GM13976 (cell line): ENCODE results near the gene ZNF768.
A peak's percentile ranks its signal among the peaks of the same experiment; 100 is the strongest.

Experiments used
- DNase-seq: peaks from one replicate; pipeline ENCODE4 v3.0.0; 2012; ENCODE audit warnings: low spot score
- in situ Hi-C: fragments of 300-500 bp; cut with MboI; formaldehyde crosslinking; loops from one replicate; pipeline ENCODE4 v1.12.0; 2022; ENCODE audit warnings: low sequenced_read_pairs, mixed read lengths, inconsistent platforms; ENCODE audit not compliant: unreplicated experiment
- TF ChIP-seq, protein P1 (sequence below): IDR thresholded peaks from 2 replicates; pipeline ENCODE4 v1.5.1; 2012; ENCODE audit warnings: borderline replicate concordance, mild to moderate bottlenecking; ENCODE audit not compliant: insufficient read depth; ENCODE audit errors: extremely low read depth, missing control alignments, control extremely low read depth

ZNF768 gene

DNA sequence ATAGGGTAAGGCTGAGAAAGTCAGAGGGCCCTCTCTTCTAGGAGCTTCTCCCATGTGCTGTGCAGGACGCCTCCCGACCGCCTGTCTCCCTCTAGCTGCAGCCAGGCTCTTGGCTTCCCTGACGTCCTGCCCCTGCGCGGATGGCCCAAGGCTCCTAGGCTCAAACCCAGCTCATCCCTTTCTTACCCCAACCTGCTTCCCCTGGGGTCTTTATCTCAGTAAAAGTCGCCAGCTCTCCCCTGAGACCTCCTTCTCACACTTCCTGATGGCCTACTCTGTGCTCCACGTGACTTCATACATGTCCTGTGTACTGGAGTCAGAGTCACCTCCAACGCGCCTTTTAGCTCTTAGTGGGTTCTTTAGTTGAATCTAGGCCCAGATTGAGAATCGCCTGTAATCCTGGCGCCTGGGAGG is 9.4 kb upstream of the ZNF768 start:
- in situ Hi-C loops, result no loop called here
- TF ChIP-seq, protein P1, sequence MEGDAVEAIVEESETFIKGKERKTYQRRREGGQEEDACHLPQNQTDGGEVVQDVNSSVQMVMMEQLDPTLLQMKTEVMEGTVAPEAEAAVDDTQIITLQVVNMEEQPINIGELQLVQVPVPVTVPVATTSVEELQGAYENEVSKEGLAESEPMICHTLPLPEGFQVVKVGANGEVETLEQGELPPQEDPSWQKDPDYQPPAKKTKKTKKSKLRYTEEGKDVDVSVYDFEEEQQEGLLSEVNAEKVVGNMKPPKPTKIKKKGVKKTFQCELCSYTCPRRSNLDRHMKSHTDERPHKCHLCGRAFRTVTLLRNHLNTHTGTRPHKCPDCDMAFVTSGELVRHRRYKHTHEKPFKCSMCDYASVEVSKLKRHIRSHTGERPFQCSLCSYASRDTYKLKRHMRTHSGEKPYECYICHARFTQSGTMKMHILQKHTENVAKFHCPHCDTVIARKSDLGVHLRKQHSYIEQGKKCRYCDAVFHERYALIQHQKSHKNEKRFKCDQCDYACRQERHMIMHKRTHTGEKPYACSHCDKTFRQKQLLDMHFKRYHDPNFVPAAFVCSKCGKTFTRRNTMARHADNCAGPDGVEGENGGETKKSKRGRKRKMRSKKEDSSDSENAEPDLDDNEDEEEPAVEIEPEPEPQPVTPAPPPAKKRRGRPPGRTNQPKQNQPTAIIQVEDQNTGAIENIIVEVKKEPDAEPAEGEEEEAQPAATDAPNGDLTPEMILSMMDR, result peak; percentile 69
- peak; percentile 86 for DNase-seq

DNA sequence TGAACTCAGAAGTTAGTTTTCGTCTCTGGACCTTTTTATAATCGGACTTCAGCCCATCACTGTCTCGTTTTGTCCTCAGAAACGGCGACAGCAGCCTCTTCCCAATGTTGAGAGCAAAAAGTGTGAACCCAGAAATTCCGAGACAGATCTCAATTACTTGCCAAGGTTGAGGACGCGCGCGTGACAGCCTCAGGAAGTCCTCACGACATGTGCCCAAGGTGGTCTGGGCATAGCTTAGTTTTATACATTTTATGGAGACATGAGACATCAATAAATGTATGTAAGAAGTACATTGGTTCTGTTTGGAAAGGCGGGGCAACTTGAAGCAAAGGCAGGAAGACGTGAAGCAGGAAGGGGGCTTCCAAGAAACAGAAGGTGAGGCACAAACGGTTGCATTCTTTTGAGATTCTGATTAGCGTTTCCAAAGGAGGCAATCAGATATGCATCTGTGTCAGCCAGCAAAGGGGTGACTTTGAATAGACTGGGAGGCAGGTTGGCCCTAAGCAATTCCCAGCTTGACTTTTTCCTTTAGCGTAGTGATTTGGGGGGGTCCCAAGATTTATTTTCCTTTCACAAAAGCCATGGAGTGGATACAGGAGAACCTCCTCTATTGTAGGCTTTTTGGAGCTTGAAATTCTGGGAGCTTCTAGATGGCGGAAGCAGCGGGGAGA is 8.9 kb upstream of the ZNF768 start:
- DNase-seq, result no peak
- TF ChIP-seq, protein P1, result no peak
- in situ Hi-C loops, result no loop called here

DNA sequence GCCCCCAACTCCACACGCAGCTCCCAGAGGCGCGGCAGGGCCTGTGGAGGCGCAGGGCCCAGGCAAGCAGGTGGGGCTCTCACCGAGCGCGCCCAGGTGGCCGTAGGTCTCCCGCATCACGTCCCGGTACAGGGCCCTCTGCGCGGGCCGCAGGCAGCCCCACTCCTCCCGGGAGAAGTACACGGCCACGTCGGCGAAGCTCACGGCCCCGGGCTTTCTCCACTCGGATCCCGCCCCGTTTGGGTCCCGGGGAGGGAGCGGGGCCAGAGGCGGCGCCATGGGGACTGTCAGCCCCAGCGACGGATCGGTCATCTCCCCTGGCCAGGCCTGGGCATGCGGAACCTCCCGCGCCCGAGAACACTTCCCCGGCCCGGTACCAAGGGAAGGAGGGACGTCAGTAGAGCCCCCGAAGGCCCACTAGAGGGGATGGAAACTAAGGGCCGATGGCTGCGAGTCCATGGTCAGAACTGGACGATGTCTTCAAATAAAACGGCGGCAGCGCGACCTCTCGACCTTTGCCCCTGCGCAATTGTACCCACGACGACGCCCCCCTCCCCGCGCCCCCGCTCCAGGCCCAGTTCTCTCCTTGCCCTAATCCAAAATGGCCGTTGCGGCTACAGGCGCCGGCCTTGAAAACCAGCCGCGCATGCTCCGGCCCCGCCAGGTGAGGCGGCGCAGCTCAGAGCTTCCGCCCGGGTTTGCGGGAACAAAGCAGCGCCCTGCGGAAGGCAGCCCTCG is 8.2 kb upstream of the ZNF768 start, which contains the start of gene ZNF747:
Gene ZNF747 (minus strand): TSS at position 491 of the 738 bp plus-strand sequence. CDS start 179 bp downstream, at position 312.
- peak; percentile 93 for DNase-seq
- TF ChIP-seq, protein P1, result no peak
- in situ Hi-C loops, result no loop called here

DNA sequence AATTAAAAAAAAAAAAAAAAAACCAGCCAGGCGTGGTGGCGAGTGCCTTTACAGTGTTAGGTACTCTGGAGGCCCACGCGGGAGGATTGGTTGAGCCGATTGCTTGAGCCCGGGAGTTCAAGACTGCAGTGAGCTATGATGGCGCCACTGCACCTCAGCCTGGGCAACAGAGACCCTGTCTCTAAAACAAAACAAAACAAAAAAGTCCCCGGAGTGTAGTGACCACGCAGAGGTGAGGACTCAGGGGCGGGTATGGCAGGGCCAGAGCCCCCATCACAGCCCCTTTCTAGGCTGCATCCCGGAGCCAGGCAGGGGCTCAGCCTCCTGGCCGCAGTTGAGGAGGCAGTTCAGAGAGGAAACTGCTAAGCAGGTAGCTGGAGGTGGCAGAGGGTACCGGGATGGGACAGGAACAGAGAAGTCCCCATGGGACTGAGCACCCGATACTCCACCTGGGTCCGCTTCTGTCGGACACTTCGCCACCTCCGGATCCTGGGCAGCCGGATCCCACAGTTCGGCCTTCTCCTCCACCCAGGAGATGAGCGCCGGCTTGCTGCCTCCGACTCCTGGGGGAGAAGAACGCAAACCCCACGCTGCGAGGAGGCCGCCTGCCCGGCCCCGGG is 7.5 kb upstream of the ZNF768 start:
- TF ChIP-seq, protein P1, result no peak
- DNase-seq, result no peak
- in situ Hi-C loops, result no loop called here

DNA sequence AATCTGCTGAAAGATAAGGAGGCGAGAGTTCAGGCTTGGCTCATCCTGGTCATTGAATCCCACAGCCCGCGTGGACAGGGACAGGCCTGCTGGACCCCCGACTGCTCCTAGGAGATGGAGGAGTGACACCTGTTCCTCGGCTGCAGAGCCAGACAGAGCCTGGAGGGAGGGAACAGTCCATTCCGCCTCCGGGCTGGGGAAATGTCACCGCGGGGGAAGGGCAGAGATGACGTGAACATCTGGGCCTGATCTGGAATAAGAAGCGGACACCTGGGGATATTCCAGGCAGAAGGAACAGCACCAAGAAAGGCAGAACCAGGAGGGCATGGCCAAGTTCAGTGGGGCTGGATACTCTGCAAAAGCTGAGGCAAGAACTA is 6.8 kb upstream of the ZNF768 start:
- no peak for DNase-seq
- in situ Hi-C loops, result no loop called here
- TF ChIP-seq, protein P1, result no peak

DNA sequence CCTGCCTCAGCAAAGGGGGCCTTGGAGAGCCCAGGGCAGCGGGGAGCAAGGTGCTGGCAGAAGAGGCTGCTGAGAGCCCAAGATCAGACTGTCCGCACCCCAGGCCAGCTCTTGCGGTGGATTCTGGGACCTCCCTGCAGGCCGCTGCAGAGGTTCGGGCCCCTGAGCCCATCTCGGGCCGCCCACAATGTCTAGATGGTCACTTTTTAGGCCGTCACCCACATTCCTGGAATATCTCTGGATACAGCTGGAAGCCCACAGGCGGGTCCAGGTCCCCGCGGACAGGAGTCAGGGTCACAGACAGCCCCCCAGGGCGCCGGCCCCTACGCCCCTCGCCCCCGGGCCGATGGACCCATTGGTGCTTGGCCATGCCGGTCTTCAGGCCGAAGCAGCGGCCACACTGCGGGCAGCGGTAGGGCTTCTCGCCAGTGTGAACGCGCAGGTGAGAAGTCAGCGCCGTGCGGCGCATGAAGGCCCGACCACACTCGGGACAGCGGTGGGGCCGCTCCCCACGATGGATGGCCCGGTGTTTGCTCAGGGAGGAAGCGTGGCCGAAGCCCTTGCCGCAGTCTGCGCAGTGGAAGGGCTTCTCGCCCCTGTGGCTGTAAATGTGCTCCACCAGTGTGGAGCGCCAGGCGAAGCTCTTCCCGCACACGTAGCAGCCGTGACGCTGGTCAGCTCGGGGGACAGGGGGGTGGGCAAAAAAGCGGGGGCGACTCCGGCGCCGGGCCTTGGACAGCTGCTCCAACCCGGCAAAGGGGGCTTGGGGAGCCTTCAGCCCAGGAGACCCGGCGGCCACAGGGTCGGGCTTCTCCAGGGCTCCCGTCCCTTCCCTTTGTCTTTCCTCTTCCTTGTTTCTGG is 6.1 kb upstream of the ZNF768 start:
- in situ Hi-C loops, result no loop called here
- TF ChIP-seq, protein P1, result no peak
- no peak for DNase-seq
